RWPE2 (cell line): ENCODE measurements around the gene POU2AF3.
"Not testable (repeated sequence)": the region's sequence is repeated elsewhere in the genome, so short reads cannot be mapped to it uniquely, and the experiment has no call there.

Source experiments
- ATAC-seq: fragments of 200-7000 bp; cut with Tn5 transposase; 3 replicates; pipeline ENCODE4 v1.9.1; 2021; ENCODE audit warnings: low read depth
- DNase-seq: peaks from one replicate; pipeline ENCODE4 v3.0.0-alpha.2; 2020; ENCODE audit warnings: low spot score
- H3K27ac ChIP-seq: fragments of 450-650 bp; 2 replicates; pipeline ENCODE4 v1.5.1; 2017; ENCODE audit warnings: mild to moderate bottlenecking; ENCODE audit not compliant: poor library complexity, severe bottlenecking
- H3K27me3 ChIP-seq: fragments of 250-450 bp; sonication (Bioruptor Pico); 2 replicates; pipeline ENCODE4 v1.5.1; 2021; ENCODE audit warnings: mild to moderate bottlenecking, moderate library complexity; ENCODE audit not compliant: insufficient read depth, poor library complexity, severe bottlenecking
- H3K36me3 ChIP-seq: fragments of 250-450 bp; sonication (Bioruptor Pico); 2 replicates; pipeline ENCODE4 v1.5.1; 2020; ENCODE audit warnings: low read depth, mild to moderate bottlenecking, moderate library complexity
- H3K4me1 ChIP-seq: fragments of 250-450 bp; sonication (Bioruptor Pico); 2 replicates; pipeline ENCODE4 v1.5.1; 2021; ENCODE audit warnings: mild to moderate bottlenecking, moderate library complexity; ENCODE audit not compliant: insufficient read depth, poor library complexity, severe bottlenecking
- H3K4me3 ChIP-seq: fragments of 250-450 bp; sonication (Bioruptor Pico); 2 replicates; pipeline ENCODE4 v1.5.1; 2021; ENCODE audit warnings: mild to moderate bottlenecking, moderate library complexity; ENCODE audit not compliant: severe bottlenecking
- H3K9me3 ChIP-seq: fragments of 250-450 bp; sonication (Bioruptor Pico); 2 replicates; pipeline ENCODE4 v1.5.1; 2021; ENCODE audit warnings: mild to moderate bottlenecking, moderate library complexity; ENCODE audit not compliant: severe bottlenecking
- CTCF ChIP-seq: fragments of 450-650 bp; IDR thresholded peaks from one replicate; pipeline ENCODE4 v1.5.1; 2017; ENCODE audit warnings: mild to moderate bottlenecking, moderate library complexity; ENCODE audit not compliant: poor library complexity, severe bottlenecking

Gene POU2AF3

GRCh38 chr11:111259896-111260295 lies 38.5 kb upstream of the POU2AF3 start:
- DNase-seq (no peak), ATAC-seq (no peak)
- H3K4me3 ChIP-seq, result no peak overlapping the region
- no peaks in the 10 kb centered on the region for H3K27me3 ChIP-seq
- no peak for TF ChIP-seq CTCF
- no peaks in the 10 kb centered on the region for H3K36me3 ChIP-seq
- H3K27ac ChIP-seq, result no peak overlapping the region
- no peaks in the 10 kb centered on the region for H3K4me1 ChIP-seq
- no peaks in the 10 kb centered on the region for H3K9me3 ChIP-seq

- H3K4me3 ChIP-seq, result no peak overlapping the region
- ATAC-seq, result no peak
- H3K27me3 ChIP-seq, result no peaks in the 10 kb centered on the region
- no peaks in the 10 kb centered on the region for H3K9me3 ChIP-seq
- DNase-seq, result no peak
- no peak overlapping the region for H3K27ac ChIP-seq
- no peak for TF ChIP-seq CTCF
- no peaks in the 10 kb centered on the region for H3K4me1 ChIP-seq
- H3K36me3 ChIP-seq, result no peaks in the 10 kb centered on the region
Measured at GRCh38 chr11:111260811-111261210, 37.5 kb upstream of the POU2AF3 start.

GRCh38 chr11:111264646-111265045 lies 33.7 kb upstream of the POU2AF3 start:
- Histone ChIP-seq H3K27ac (no peak overlapping the region), H3K9me3 (no peaks in the 10 kb centered on the region), H3K4me3 (no peak overlapping the region), H3K36me3 (no peaks in the 10 kb centered on the region), H3K4me1 (no peaks in the 10 kb centered on the region), H3K27me3 (no peaks in the 10 kb centered on the region)
- no peak for TF ChIP-seq CTCF
- no peak for DNase-seq
- no peak for ATAC-seq

- H3K9me3 ChIP-seq, result no peaks in the 10 kb centered on the region
- H3K27ac ChIP-seq, result no peak overlapping the region
- no peaks in the 10 kb centered on the region for H3K27me3 ChIP-seq
- ATAC-seq, result no peak
- H3K4me3 ChIP-seq, result no peak overlapping the region
- DNase-seq, result no peak
- no peak for TF ChIP-seq CTCF
- no peaks in the 10 kb centered on the region for H3K4me1 ChIP-seq
- no peaks in the 10 kb centered on the region for H3K36me3 ChIP-seq
Measured at GRCh38 chr11:111265421-111265820, 32.9 kb upstream of the POU2AF3 start.

- H3K27me3 ChIP-seq, H3K4me3 ChIP-seq, ATAC-seq, H3K4me1 ChIP-seq, H3K27ac ChIP-seq, H3K36me3 ChIP-seq, DNase-seq, H3K9me3 ChIP-seq: not testable (repeated sequence)
Measured at GRCh38 chr11:111268303-111268702, 30.0 kb upstream of the POU2AF3 start.
